ENCODE data around the gene WDFY4.

WDFY4 gene

GRCh38 chr10:48818081-48818480, 133.4 kb downstream of the WDFY4 start:
- no peak for DNase-seq (ENCODE audit: low spot score)

DNA sequence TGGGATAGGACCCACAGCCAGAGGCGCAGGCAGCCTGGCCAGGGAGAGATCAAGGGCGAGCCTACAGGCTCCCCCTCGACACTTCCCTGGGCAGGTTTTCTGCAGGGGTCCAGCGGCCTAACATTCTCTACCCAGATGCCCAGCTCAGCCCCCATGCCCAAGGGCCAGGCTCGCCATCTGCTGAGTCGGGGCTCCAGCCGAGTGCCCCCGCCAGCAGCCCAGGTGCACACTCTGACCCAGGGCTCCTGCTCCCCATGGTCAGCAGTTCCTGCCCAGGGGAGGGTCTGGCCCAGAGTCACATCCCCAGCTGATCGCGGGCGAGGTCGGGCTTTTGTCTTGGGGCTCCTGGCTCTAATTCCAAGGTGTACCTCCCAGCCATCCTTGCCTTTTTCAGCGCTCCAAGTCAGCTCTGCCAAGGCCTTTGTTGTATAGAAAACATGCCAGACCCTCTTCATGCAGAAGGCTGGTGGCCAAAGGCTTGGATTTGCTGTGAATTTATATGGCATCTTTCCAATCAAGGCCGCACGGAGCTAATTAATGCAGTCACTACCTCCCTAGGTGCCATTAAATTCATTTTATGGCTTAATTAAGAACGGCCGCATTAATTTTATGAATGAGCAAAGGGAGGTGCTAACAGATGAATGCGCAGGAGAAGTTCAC, 134.3 kb downstream of the WDFY4 start:
- DNase-seq (ENCODE audit: low spot score), result no peak

GRCh38 chr10:48819783-48820182, 135.1 kb downstream of the WDFY4 start:
- DNase-seq (ENCODE audit: low spot score), result no peak

- DNase-seq (ENCODE audit: low spot score), result no peak
Measured at GRCh38 chr10:48820231-48820630, 135.6 kb downstream of the WDFY4 start.

DNA sequence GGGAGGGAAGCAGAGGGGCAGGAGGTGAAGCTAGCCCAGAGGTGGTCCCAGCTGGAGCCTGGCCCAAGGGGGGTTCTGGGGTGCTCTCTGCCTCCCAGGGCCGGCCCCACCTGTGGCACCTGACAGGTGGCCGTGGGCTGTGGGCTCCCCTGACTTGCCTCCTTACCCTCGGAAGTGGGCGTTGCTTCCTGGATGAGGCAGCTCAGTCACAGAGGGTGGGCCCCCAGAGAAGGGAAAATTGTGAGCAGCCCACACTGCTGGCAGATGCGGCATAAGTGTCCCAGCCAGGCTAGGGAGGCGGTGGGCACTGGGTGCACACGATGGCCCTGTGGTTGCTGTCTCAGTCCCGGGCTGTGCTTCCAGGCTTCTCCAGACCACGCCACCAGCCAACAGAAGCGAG, 136.0 kb downstream of the WDFY4 start:
- DNase-seq (ENCODE audit: low spot score), result no peak

GRCh38 chr10:48821111-48821510, 136.4 kb downstream of the WDFY4 start:
- DNase-seq (ENCODE audit: low spot score), result no peak

- no peak for DNase-seq (ENCODE audit: low spot score)
Measured at GRCh38 chr10:48821692-48822091, 137.0 kb downstream of the WDFY4 start.

- no peak for DNase-seq (ENCODE audit: low spot score)
Measured at GRCh38 chr10:48833674-48834073, 149.0 kb downstream of the WDFY4 start.

GRCh38 chr10:48834189-48834965, 149.7 kb downstream of the WDFY4 start:
- DNase-seq (ENCODE audit: low spot score), result no peak

DNA sequence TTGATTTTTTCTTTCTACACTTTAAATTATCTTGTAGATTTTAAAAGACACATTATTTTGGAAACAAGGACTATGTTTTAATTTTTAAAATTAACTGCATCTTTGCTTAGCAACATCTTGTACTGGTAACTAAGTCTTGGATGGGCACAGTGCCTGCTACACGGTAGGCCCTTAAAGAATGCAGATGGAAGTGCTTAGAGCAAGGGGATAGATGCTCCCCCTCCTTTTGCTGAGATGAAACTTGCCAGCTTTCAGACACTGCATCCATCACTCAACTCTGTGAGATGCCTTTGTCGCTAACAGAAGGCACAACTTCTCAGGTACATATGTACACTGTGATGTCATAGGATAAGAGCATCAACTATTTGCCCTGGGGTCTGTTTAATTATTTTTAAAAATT, 151.1 kb downstream of the WDFY4 start:
- DNase-seq (ENCODE audit: low spot score), result no peak

DNA sequence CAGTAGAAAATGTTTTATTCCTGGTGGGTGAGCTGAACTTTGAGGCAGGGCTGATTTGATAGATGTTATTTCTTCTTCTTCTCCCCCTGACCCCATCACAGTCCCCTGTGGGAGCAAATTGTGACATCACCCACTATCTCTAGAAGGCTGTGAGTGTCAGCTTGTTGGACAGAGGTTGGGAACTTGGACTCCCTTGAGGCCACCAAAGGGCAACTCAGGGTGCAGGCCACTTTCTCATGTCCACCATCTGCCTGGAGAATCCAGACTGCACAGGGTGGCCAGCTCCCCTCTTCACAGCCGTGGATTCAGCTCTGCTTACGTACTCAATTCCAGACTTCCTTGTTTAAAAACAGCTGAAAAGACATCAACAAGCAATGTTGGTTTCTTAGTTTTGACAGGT, 151.9 kb downstream of the WDFY4 start:
- no peak for DNase-seq (ENCODE audit: low spot score)

GRCh38 chr10:48838834-48839233, 154.2 kb downstream of the WDFY4 start:
- no peak for DNase-seq (ENCODE audit: low spot score)

DNA sequence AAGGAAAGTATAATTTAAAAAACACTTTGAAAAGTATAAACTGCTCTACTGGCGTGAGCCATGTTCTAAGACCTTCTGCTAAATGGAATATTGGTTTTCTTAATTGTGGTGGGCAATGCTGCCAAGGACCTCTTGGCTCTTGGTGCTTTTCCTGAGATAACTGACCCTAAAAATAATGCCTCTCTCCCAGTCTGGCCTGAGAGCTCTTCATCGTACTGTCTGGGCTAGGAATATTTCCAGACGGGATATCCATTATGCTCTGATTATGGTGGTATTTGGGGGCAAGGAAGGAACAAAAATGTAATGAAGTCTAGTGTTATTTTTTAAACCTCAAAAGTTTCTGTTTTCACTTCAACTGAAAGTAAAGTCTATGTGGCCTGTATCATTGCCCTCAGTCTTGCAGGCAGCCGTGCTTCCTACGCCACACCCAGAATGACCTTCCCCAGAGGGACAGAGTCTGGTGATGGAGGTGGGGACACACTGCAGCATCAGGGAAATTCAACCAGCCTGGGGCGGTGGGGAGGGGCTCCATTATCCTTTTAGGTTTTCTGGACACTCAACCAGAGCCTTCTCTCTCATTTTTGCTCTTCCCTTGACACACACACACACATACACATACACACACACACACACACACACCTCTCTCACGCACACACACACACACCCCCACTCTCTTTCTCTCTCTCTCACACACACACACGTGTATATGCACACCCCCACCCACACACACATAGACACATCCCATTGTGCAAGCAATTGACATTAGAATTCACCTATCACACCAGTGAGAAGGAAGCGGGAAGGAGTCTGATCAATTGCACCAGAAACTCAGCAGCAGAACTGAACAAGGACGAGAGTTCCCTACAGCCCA, 155.4 kb downstream of the WDFY4 start:
- DNase-seq (ENCODE audit: low spot score), result no peak

- no peak for DNase-seq (ENCODE audit: low spot score)
Measured at GRCh38 chr10:48842231-48842630, 157.6 kb downstream of the WDFY4 start.

DNA sequence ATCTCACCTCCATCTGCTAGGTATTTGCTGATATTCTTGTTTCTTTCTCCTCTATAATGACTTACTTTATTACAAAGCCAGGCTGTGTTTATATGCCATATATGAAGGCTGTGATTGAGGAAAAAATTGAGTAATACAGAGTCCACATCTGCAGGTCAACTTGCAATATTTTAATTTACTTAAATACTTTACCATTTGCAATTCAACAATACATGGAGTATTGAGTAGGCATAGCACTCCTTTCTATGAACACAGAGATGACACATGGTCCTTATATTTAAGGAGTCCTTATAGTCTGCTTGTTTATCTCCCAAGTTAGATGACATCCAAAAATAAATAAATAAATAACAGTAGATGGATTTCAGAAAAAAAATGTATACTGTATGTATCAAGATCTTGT, 158.5 kb downstream of the WDFY4 start:
- no peak for DNase-seq (ENCODE audit: low spot score)

GRCh38 chr10:48844616-48845015, 159.9 kb downstream of the WDFY4 start:
- no peak for DNase-seq (ENCODE audit: low spot score)

GRCh38 chr10:48845512-48845911, 160.8 kb downstream of the WDFY4 start:
- no peak for DNase-seq (ENCODE audit: low spot score)

GRCh38 chr10:48847691-48848090, 163.0 kb downstream of the WDFY4 start:
- DNase-seq (ENCODE audit: low spot score), result no peak

GRCh38 chr10:48856855-48857254, 172.2 kb downstream of the WDFY4 start:
- DNase-seq (ENCODE audit: low spot score), result no peak

DNA sequence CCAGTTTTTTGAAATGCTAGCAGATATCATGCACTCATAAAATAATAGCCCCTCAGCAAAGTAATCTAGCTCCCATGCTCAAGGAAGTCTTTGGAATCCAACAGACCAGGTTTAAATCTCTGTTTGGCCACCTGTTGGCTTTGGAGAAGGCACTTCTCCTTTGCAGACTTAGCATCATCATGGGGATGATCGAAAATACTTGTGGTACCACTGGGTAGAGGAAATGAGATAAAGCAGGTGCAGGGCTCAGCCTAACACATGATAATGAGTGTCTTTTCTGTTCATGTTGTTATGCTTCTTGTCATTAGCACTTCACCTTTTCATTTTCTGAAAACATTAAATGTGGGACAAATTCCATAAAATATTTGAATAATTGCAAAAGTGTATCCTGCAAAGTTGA, 187.6 kb downstream of the WDFY4 start:
- no peak for DNase-seq (ENCODE audit: low spot score)

DNA sequence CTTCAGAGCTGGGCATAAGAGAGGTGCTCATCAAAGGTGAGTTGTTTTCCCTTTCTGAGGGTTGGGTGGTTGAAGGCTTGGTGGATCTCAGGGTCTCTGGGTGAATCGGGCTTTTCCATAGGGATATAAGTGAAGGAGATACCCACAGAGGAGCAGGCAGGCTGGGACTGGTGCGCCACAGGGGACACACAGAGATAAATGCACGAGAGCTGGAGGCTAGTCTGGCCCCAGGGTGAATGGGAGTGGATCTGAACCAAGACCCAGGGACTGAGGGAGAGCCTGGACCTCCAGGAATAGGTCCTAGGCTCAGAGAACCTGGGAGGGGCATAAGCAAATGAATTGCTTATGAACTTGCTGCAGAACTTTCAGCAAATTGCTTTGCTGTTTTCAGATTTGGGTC, 193.4 kb downstream of the WDFY4 start:
- DNase-seq (ENCODE audit: low spot score), result no peak

DNA sequence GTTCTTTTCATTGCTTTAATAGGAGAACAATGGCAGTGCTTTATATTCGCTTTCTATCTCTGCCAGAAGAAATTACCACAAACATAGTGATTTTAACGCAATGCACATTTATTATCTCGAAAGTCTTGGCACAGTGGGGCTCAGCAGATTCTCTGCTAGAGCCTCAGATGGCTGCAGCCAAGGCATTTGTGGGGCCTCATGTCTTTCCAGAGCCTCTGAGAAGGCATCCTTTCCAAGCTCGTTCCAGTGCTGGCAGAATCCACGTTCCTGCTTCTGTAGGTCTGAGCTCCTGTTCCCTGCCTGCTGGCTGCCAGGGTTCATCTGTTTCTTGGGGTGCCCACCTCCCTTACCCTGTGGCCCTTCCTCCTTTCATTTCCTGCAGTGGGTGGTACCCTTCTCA, 194.8 kb downstream of the WDFY4 start:
- no peak for DNase-seq (ENCODE audit: low spot score)

Measured in kidney capillary endothelial cell (primary cell).